Naive B cell (primary cell): ENCODE measurements around the gene TMED4. TPM values are rescaled to one million over a fixed set of nuclear protein-coding genes. Genes with fewer than 3 reads are reported as not detected.
"Not testable (repeated sequence)": the region's sequence is repeated elsewhere in the genome, so short reads cannot be mapped to it uniquely, and the experiment has no call there.

ENCODE experiments used
- ATAC-seq, 2 donors: fragments of 150-1000 bp; cut with Tn5 transposase; 2 replicates each; pipeline ENCODE4 v1.10.0; 2021; ENCODE audit warnings: low read depth in 2 of 2, mild to moderate bottlenecking in 2 of 2, moderate library complexity in 2 of 2
- DNase-seq: peaks from one replicate; pipeline ENCODE4 v3.0.0; 2022
- H3K27ac Mint-ChIP-seq, 6 donors: one replicate each; pipeline ENCODE4 v1.8.0; 2020 to 2022; ENCODE audit warnings: mild to moderate bottlenecking in 6 of 6, mixed read lengths in 6 of 6, moderate library complexity in 5 of 6, inconsistent platforms in 2 of 6
- H3K27me3 Mint-ChIP-seq, 3 donors: one replicate each; pipeline ENCODE4 v1.8.0; 2021 to 2022; ENCODE audit warnings: mixed read lengths in 3 of 3, mild to moderate bottlenecking in 1 of 3
- H3K36me3 Mint-ChIP-seq, 2 donors: one replicate each; pipeline ENCODE4 v1.8.0; 2020 to 2022; ENCODE audit warnings: mixed read lengths in 2 of 2, inconsistent platforms in 1 of 2, mild to moderate bottlenecking in 1 of 2
- H3K4me1 Mint-ChIP-seq, 3 donors: one replicate each; pipeline ENCODE4 v1.8.0; 2020 to 2022; ENCODE audit warnings: mixed read lengths in 3 of 3, inconsistent platforms in 1 of 3, mild to moderate bottlenecking in 1 of 3, moderate library complexity in 1 of 3
- H3K4me3 Mint-ChIP-seq, 8 donors: one replicate each; pipeline ENCODE4 v1.8.0; 2020 to 2022; ENCODE audit warnings: mild to moderate bottlenecking in 8 of 8, mixed read lengths in 8 of 8, moderate library complexity in 8 of 8, inconsistent platforms in 2 of 8
- H3K9me3 Mint-ChIP-seq, 7 donors: one replicate each; pipeline ENCODE4 v1.8.0; 2020 to 2022; ENCODE audit warnings: mixed read lengths in 7 of 7, mild to moderate bottlenecking in 5 of 7, inconsistent platforms in 2 of 7, moderate library complexity in 1 of 7
- polyA plus RNA-seq, 6 donors: library from polyadenylated mRNA; unstranded; fragments of 300-500 nt; fragmentation: Illumina TruSeq; gene quantifications; one replicate each; pipeline ENCODE4 v1.2.3, GENCODE V29; 2021; ENCODE audit warnings: low read depth in 6 of 6

TMED4 gene
- polyA plus RNA-seq, 6 donors from 2014 or later: 54.8 to 82.0 (median 67.3) TPM

- DNase-seq (no peak), ATAC-seq (no peak)
- peaks cover 6 to 11% of the 10 kb centered on the region in 2 donors for H3K36me3 Mint-ChIP-seq
- peaks cover 45 to 48% (median 46%) of the 10 kb centered on the region in 3 donors for H3K4me1 Mint-ChIP-seq
- no peaks in the 10 kb centered on the region for H3K27me3 Mint-ChIP-seq
- H3K4me3 Mint-ChIP-seq: peak overlapping the region; percentile 93 to 98 (median 98)
- H3K27ac Mint-ChIP-seq: peak overlapping the region in 2 of 6 donors; percentile 96 to 98
- H3K9me3 Mint-ChIP-seq: no peaks in the 10 kb centered on the region
These were observed 9.3 kb downstream of the TMED4 start for GRCh38 chr7:44572771-44573170.

GRCh38 chr7:44569959-44570358, 12.1 kb downstream of the TMED4 start:
- ATAC-seq (no peak), DNase-seq (no peak)
- no peaks in the 10 kb centered on the region for H3K27me3 Mint-ChIP-seq
- peaks cover 42 to 54% (median 47%) of the 10 kb centered on the region in 3 donors for H3K4me1 Mint-ChIP-seq
- H3K4me3 Mint-ChIP-seq: no peak overlapping the region
- no peaks in the 10 kb centered on the region for H3K9me3 Mint-ChIP-seq
- no peak overlapping the region for H3K27ac Mint-ChIP-seq
- peaks cover 6 to 21% of the 10 kb centered on the region in 2 donors for H3K36me3 Mint-ChIP-seq

GRCh38 chr7:44568771-44569560, 13.1 kb downstream of the TMED4 start:
- ATAC-seq: no peak
- Mint-ChIP-seq H3K27me3 (no peaks in the 10 kb centered on the region), H3K9me3 (no peaks in the 10 kb centered on the region), H3K36me3 (peaks cover 6 to 21% of the 10 kb centered on the region in 2 donors), H3K4me1 (peaks cover 33 to 44% (median 38%) of the 10 kb centered on the region in 3 donors), H3K27ac (peak overlapping the region in 1 of 6 donors; percentile 75), H3K4me3 (peak overlapping the region in 3 of 8 donors; percentile 25 to 66 (median 38))
- no peak for DNase-seq

- ATAC-seq: no peak
- Mint-ChIP-seq H3K36me3 (peaks cover 6 to 21% of the 10 kb centered on the region in 2 donors), H3K4me1 (peaks cover 26 to 38% (median 33%) of the 10 kb centered on the region in 3 donors), H3K4me3 (no peak overlapping the region), H3K27me3 (no peaks in the 10 kb centered on the region), H3K27ac (peak overlapping the region in 1 of 6 donors; percentile 47), H3K9me3 (no peaks in the 10 kb centered on the region)
- no peak for DNase-seq
These were observed 14.1 kb downstream of the TMED4 start for GRCh38 chr7:44567884-44568283.

GRCh38 chr7:44566680-44567079, 15.4 kb downstream of the TMED4 start:
- no peaks in the 10 kb centered on the region for H3K27me3 Mint-ChIP-seq
- no peak for DNase-seq
- H3K4me1 Mint-ChIP-seq: peaks cover 16 to 32% (median 28%) of the 10 kb centered on the region in 3 donors
- no peak overlapping the region for H3K4me3 Mint-ChIP-seq
- no peak for ATAC-seq
- no peaks in the 10 kb centered on the region for H3K9me3 Mint-ChIP-seq
- peaks cover 3 to 21% of the 10 kb centered on the region in 2 donors for H3K36me3 Mint-ChIP-seq
- H3K27ac Mint-ChIP-seq: peak overlapping the region in 3 of 6 donors; percentile 9 to 94 (median 34)

GRCh38 chr7:44565795-44566559, 16.1 kb downstream of the TMED4 start:
- peaks cover 16 to 32% (median 28%) of the 10 kb centered on the region in 3 donors for H3K4me1 Mint-ChIP-seq
- H3K9me3 Mint-ChIP-seq: no peaks in the 10 kb centered on the region
- no peaks in the 10 kb centered on the region for H3K27me3 Mint-ChIP-seq
- peak overlapping the region in 1 of 8 donors; percentile 8 for H3K4me3 Mint-ChIP-seq
- DNase-seq (no peak), ATAC-seq (peak; percentile 23 to 49)
- peak overlapping the region in 3 of 6 donors; percentile 34 to 84 (median 49) for H3K27ac Mint-ChIP-seq
- H3K36me3 Mint-ChIP-seq: peaks cover 0 to 21% of the 10 kb centered on the region in 2 donors

GRCh38 chr7:44565097-44565794, 16.8 kb downstream of the TMED4 start:
- Mint-ChIP-seq H3K27me3 (no peaks in the 10 kb centered on the region), H3K4me3 (peak overlapping the region in 1 of 8 donors; percentile 8), H3K4me1 (peaks cover 12 to 32% (median 28%) of the 10 kb centered on the region in 3 donors), H3K36me3 (peaks cover 0 to 21% of the 10 kb centered on the region in 2 donors), H3K9me3 (no peaks in the 10 kb centered on the region), H3K27ac (peak overlapping the region in 4 of 6 donors; percentile 35 to 84 (median 48))
- ATAC-seq (peak; percentile 91 to 94), DNase-seq (peak; percentile 42)

GRCh38 chr7:44564606-44565005, 17.4 kb downstream of the TMED4 start:
- Mint-ChIP-seq H3K27ac (peak overlapping the region in 2 of 6 donors; percentile 35 to 80), H3K9me3 (no peaks in the 10 kb centered on the region), H3K36me3 (peaks cover 0 to 21% of the 10 kb centered on the region in 2 donors), H3K4me1 (peaks cover 12 to 30% (median 25%) of the 10 kb centered on the region in 3 donors), H3K4me3 (no peak overlapping the region), H3K27me3 (no peaks in the 10 kb centered on the region)
- ATAC-seq (no peak), DNase-seq (no peak)

GRCh38 chr7:44563171-44563679, 18.8 kb downstream of the TMED4 start:
- Mint-ChIP-seq H3K4me3 (no peak overlapping the region), H3K9me3 (no peaks in the 10 kb centered on the region), H3K27ac (peak overlapping the region in 2 of 6 donors; percentile 32 to 38), H3K36me3 (peaks cover 0 to 12% of the 10 kb centered on the region in 2 donors), H3K27me3 (no peaks in the 10 kb centered on the region), H3K4me1 (peaks cover 12 to 20% (median 16%) of the 10 kb centered on the region in 3 donors)
- no peak for DNase-seq
- no peak for ATAC-seq

- H3K9me3 Mint-ChIP-seq, H3K4me3 Mint-ChIP-seq, H3K36me3 Mint-ChIP-seq, DNase-seq, H3K27me3 Mint-ChIP-seq, ATAC-seq, H3K27ac Mint-ChIP-seq: not testable (repeated sequence)
- peaks cover 12 to 17% (median 16%) of the 10 kb centered on the region in 3 donors for H3K4me1 Mint-ChIP-seq
These were observed 19.4 kb downstream of the TMED4 start for GRCh38 chr7:44562622-44562962.

GRCh38 chr7:44561962-44562621, 19.9 kb downstream of the TMED4 start:
- Mint-ChIP-seq H3K9me3 (no peaks in the 10 kb centered on the region), H3K27ac (no peak overlapping the region), H3K4me1 (peaks cover 10 to 16% (median 12%) of the 10 kb centered on the region in 3 donors), H3K36me3 (peaks cover 0 to 3% of the 10 kb centered on the region in 2 donors), H3K27me3 (no peaks in the 10 kb centered on the region), H3K4me3 (no peak overlapping the region)
- DNase-seq (no peak), ATAC-seq (no peak)

GRCh38 chr7:44561481-44561880, 20.6 kb downstream of the TMED4 start:
- Mint-ChIP-seq H3K27me3 (no peaks in the 10 kb centered on the region), H3K4me1 (peaks cover 10 to 12% (median 11%) of the 10 kb centered on the region in 3 donors), H3K4me3 (no peak overlapping the region), H3K9me3 (no peaks in the 10 kb centered on the region), H3K36me3 (no peaks in the 10 kb centered on the region), H3K27ac (peak overlapping the region in 1 of 6 donors; percentile 12)
- no peak for DNase-seq
- ATAC-seq: no peak
